H1 (cell line): Measurements from ENCODE around the gene UHRF1.

ENCODE experiments used
- EGR1 ChIP-seq: IDR thresholded peaks from 2 replicates; pipeline ENCODE4 v1.6.1; 2011; ENCODE audit warnings: low read depth, low read length, borderline replicate concordance
- EZH2 ChIP-seq: fragments of 200-600 bp; sonication (generic); IDR thresholded peaks from 2 replicates; pipeline ENCODE4 v1.7.1; 2012; ENCODE audit warnings: low read depth, mild to moderate bottlenecking, moderate library complexity, low read length, inconsistent platforms; ENCODE audit not compliant: severe bottlenecking
- JUN ChIP-seq: IDR thresholded peaks from 2 replicates; pipeline ENCODE4 v1.6.1; 2011; ENCODE audit warnings: low read depth, mild to moderate bottlenecking, improper control_type of control experiment, low read length
- JUND ChIP-seq: IDR thresholded peaks from 2 replicates; pipeline ENCODE4 v1.6.1; 2011; ENCODE audit warnings: mild to moderate bottlenecking, improper control_type of control experiment, low read length
- RAD21 ChIP-seq, 2 experiments: IDR thresholded peaks in 1 of 2; conservative IDR thresholded peaks in 1 of 2; 2 replicates each; pipeline ENCODE4 v1.6.1; 2011; ENCODE audit warnings: low read depth in 2 of 2, low read length in 2 of 2, improper control_type of control experiment in 1 of 2, inconsistent platforms in 1 of 2, mild to moderate bottlenecking in 1 of 2, moderate library complexity in 1 of 2
- YY1 ChIP-seq: IDR thresholded peaks from 2 replicates; pipeline ENCODE4 v1.6.1; 2011; ENCODE audit warnings: low read depth, mild to moderate bottlenecking, low read length
- ZNF274 ChIP-seq: IDR thresholded peaks from 2 replicates; pipeline ENCODE4 v1.7.0; 2012; ENCODE audit warnings: low read length, borderline replicate concordance; ENCODE audit errors: extremely low read depth
- TF ChIP-seq, protein P1 (sequence below), 3 experiments: IDR thresholded peaks; 1 replicate in 2 of 3; 2 replicates in 1 of 3; pipeline versions ENCODE4 v1.5.1 to v1.6.1; 2011; ENCODE audit warnings: low read length in 3 of 3, mild to moderate bottlenecking in 3 of 3, inconsistent platforms in 2 of 3, low read depth in 1 of 3, moderate library complexity in 1 of 3; ENCODE audit not compliant: insufficient read depth in 1 of 3; ENCODE audit errors: control extremely low read depth in 1 of 3
- TF ChIP-seq, protein P2 (sequence below): IDR thresholded peaks from 2 replicates; pipeline ENCODE4 v1.6.1; 2011; ENCODE audit warnings: low read length, improper control_type of control experiment
- TF ChIP-seq, protein P3 (sequence below): IDR thresholded peaks from 2 replicates; pipeline ENCODE4 v1.6.1; 2011; ENCODE audit warnings: low read depth, mild to moderate bottlenecking, low read length; ENCODE audit not compliant: insufficient read depth

DNA sequence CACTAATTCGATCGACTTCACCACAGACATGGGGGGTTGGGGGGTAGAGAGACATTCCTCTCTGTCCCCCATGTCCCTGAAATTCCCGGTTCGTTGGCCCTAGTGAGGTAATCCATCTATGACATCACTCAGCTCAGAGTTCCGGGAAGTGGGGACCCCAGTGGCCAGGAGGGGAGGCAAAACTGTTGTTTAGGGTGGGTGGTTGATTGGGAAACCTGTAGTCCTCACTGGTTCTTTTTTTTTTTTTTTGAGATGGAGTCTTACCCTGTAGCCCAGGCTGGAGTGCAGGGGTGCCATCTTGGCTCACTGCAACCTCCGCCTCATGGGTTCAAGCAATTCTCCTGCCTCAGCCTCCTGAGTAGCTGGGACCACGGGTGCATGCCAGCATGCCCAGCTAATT is 6.5 kb upstream of the UHRF1 start, which contains the start of gene ARRDC5:
- TF ChIP-seq RAD21 (IDR thresholded peaks at IDR 0.05 in 1 of 2, conservative IDR thresholded peaks at IDR 0.05 in 1 of 2; ENCODE audit: low read depth in 2 of 2, low read length in 2 of 2) (no peak), JUN (no peak), ZNF274 (no peak), EZH2 (no peak), EGR1 (no peak), YY1 (no peak), JUND (no peak)
- TF ChIP-seq, protein P1, sequence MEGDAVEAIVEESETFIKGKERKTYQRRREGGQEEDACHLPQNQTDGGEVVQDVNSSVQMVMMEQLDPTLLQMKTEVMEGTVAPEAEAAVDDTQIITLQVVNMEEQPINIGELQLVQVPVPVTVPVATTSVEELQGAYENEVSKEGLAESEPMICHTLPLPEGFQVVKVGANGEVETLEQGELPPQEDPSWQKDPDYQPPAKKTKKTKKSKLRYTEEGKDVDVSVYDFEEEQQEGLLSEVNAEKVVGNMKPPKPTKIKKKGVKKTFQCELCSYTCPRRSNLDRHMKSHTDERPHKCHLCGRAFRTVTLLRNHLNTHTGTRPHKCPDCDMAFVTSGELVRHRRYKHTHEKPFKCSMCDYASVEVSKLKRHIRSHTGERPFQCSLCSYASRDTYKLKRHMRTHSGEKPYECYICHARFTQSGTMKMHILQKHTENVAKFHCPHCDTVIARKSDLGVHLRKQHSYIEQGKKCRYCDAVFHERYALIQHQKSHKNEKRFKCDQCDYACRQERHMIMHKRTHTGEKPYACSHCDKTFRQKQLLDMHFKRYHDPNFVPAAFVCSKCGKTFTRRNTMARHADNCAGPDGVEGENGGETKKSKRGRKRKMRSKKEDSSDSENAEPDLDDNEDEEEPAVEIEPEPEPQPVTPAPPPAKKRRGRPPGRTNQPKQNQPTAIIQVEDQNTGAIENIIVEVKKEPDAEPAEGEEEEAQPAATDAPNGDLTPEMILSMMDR (IDR thresholded peaks at IDR 0.05; ENCODE audit: control extremely low read depth in 1 of 3, insufficient read depth in 1 of 3, low read depth in 1 of 3, low read length in 3 of 3) = no peak
- TF ChIP-seq, protein P2, sequence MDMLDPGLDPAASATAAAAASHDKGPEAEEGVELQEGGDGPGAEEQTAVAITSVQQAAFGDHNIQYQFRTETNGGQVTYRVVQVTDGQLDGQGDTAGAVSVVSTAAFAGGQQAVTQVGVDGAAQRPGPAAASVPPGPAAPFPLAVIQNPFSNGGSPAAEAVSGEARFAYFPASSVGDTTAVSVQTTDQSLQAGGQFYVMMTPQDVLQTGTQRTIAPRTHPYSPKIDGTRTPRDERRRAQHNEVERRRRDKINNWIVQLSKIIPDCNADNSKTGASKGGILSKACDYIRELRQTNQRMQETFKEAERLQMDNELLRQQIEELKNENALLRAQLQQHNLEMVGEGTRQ = no peak
- TF ChIP-seq, protein P3, sequence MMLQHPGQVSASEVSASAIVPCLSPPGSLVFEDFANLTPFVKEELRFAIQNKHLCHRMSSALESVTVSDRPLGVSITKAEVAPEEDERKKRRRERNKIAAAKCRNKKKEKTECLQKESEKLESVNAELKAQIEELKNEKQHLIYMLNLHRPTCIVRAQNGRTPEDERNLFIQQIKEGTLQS = no peak
